ENCODE data around the gene CLDN2. TPM values are rescaled to one million over a fixed set of nuclear protein-coding genes. Genes with fewer than 3 reads are reported as not detected.

The CLDN2 gene
- not detected in 2 replicates for total RNA-seq

GRCh38 chrX:106919932-106920452, at the start of gene CLDN2:
TSS of gene CLDN2 (plus strand) at chrX:106920402. CDS start at chrX:106928229, 7,827 bp downstream.

GRCh38 chrX:106903291-106903824, 16.8 kb upstream of the CLDN2 start, which contains the start of gene RIPPLY1:
TSS of gene RIPPLY1 (minus strand) at chrX:106903341. CDS start at chrX:106903287, 54 bp downstream.

Other genes with a start within 250 kb of the CLDN2 start
- gene RNF128, start 193.7 kb upstream of the CLDN2 start, total RNA-seq, result 0.17 TPM in 1 of 2 replicates, not detected in the other
- 6.7 TPM in 2 replicates for gene TBC1D8B, start 117.7 kb upstream of the CLDN2 start, total RNA-seq
- gene RIPPLY1, start 17.1 kb upstream of the CLDN2 start, total RNA-seq, result not detected in 2 replicates
- 14.0 and 27.5 TPM in 2 replicates for gene MORC4, start 79.8 kb downstream of the CLDN2 start, total RNA-seq
- gene RBM41, start 198.4 kb downstream of the CLDN2 start, total RNA-seq, result 6.0 and 15.6 TPM in 2 replicates

Measured in pericardium fibroblast (primary cell).